Measurements from ENCODE around the gene STAG1. TPM values are rescaled to one million over a fixed set of nuclear protein-coding genes. Genes with fewer than 3 reads are reported as not detected.
"Not testable (repeated sequence)": the region's sequence is repeated elsewhere in the genome, so short reads cannot be mapped to it uniquely, and the experiment has no call there.

The STAG1 gene
- total and polyA plus RNA-seq, 7 experiments from 2014 or later: 18.5 to 50.7 (median 42.0) TPM

GRCh38 chr3:136714020-136714419 lies 38.2 kb downstream of the STAG1 start:
- peak; percentile 63 for ATAC-seq
- ChIA-PET POLR2A (no interaction called here), CTCF (no interaction called here)
- Histone ChIP-seq H3K4me1 (ENCODE audit: control insufficient read depth in 2 of 2, insufficient read depth in 2 of 2, low read length in 2 of 2) (peaks cover 0 to 3% of the 10 kb centered on the region in 2 donors), H3K9me3 (ENCODE audit: control insufficient read depth in 2 of 3, low read length in 3 of 3) (no peaks in the 10 kb centered on the region), H3K27me3 (ENCODE audit: control insufficient read depth in 2 of 2, insufficient read depth in 2 of 2, low read length in 2 of 2) (no peaks in the 10 kb centered on the region), H3K36me3 (ENCODE audit: control insufficient read depth in 2 of 3, insufficient read depth in 3 of 3, low read length in 3 of 3) (peaks cover 0 to 5% (median 0%) of the 10 kb centered on the region in 3 experiments), H3K4me3 (ENCODE audit: low read length) (no peak overlapping the region), H3K27ac (ENCODE audit: low read depth, low read length) (no peak overlapping the region)
- Mint-ChIP-seq H3K4me3 (peak overlapping the region in 1 of 10 donors; percentile 20), H3K9me3 (peaks cover 0 to 2% (median 0%) of the 10 kb centered on the region in 11 donors), H3K27me3 (no peaks in the 10 kb centered on the region), H3K4me1 (peaks cover 7 to 53% (median 34%) of the 10 kb centered on the region in 7 donors), H3K27ac (peak overlapping the region in 1 of 9 donors; percentile 20), H3K36me3 (peaks cover 1 to 27% (median 13%) of the 10 kb centered on the region in 5 donors)
- intact Hi-C loops (cut with micrococcal nuclease): no loop called here
- DNase-seq: no peak

- ChIA-PET CTCF (no interaction called here), POLR2A (no interaction called here)
- no peak for DNase-seq
- no peak overlapping the region for H3K4me3 Mint-ChIP-seq
- ATAC-seq: no peak
- no peaks in the 10 kb centered on the region for H3K9me3 ChIP-seq (ENCODE audit: control insufficient read depth in 2 of 3, low read length in 3 of 3)
- peaks cover 0 to 5% (median 0%) of the 10 kb centered on the region in 3 experiments for H3K36me3 ChIP-seq (ENCODE audit: control insufficient read depth in 2 of 3, insufficient read depth in 3 of 3, low read length in 3 of 3)
- intact Hi-C loops (cut with micrococcal nuclease): no loop called here
- H3K27me3 Mint-ChIP-seq: no peaks in the 10 kb centered on the region
- H3K36me3 Mint-ChIP-seq: peaks cover 0 to 25% (median 11%) of the 10 kb centered on the region in 5 donors
- no peak overlapping the region for H3K4me3 ChIP-seq (ENCODE audit: low read length)
- no peak overlapping the region for H3K27ac Mint-ChIP-seq
- no peaks in the 10 kb centered on the region for H3K27me3 ChIP-seq (ENCODE audit: control insufficient read depth in 2 of 2, insufficient read depth in 2 of 2, low read length in 2 of 2)
- H3K9me3 Mint-ChIP-seq: peaks cover 0 to 2% (median 0%) of the 10 kb centered on the region in 11 donors
- no peak overlapping the region for H3K27ac ChIP-seq (ENCODE audit: low read depth, low read length)
- peaks cover 0 to 3% of the 10 kb centered on the region in 2 donors for H3K4me1 ChIP-seq (ENCODE audit: control insufficient read depth in 2 of 2, insufficient read depth in 2 of 2, low read length in 2 of 2)
- H3K4me1 Mint-ChIP-seq: peaks cover 7 to 45% (median 29%) of the 10 kb centered on the region in 7 donors
Observed at GRCh38 chr3:136712941-136713340, 39.2 kb downstream of the STAG1 start.

GRCh38 chr3:136711888-136712287 lies 40.3 kb downstream of the STAG1 start:
- Mint-ChIP-seq H3K4me1 (peaks cover 6 to 45% (median 29%) of the 10 kb centered on the region in 7 donors), H3K36me3 (peaks cover 0 to 32% (median 21%) of the 10 kb centered on the region in 5 donors)
- H3K36me3 ChIP-seq (ENCODE audit: control insufficient read depth in 2 of 3, insufficient read depth in 3 of 3, low read length in 3 of 3); POLR2A ChIA-PET; intact Hi-C loops (cut with micrococcal nuclease); H3K27ac ChIP-seq (ENCODE audit: low read depth, low read length); H3K9me3 ChIP-seq (ENCODE audit: control insufficient read depth in 2 of 3, low read length in 3 of 3); H3K4me3 Mint-ChIP-seq; H3K4me1 ChIP-seq (ENCODE audit: control insufficient read depth in 2 of 2, insufficient read depth in 2 of 2, low read length in 2 of 2); H3K27me3 Mint-ChIP-seq; H3K27me3 ChIP-seq (ENCODE audit: control insufficient read depth in 2 of 2, insufficient read depth in 2 of 2, low read length in 2 of 2); ATAC-seq; DNase-seq; H3K9me3 Mint-ChIP-seq; H3K4me3 ChIP-seq (ENCODE audit: low read length); H3K27ac Mint-ChIP-seq: not testable (repeated sequence)
- CTCF ChIA-PET: interaction anchor here (0.6 kb wide), 1 partner anchor 30 kb away, joined by 3 read pairs; no protein-coding TSS in a partner anchor

GRCh38 chr3:136711277-136711676 lies 40.9 kb downstream of the STAG1 start:
- ChIA-PET CTCF (interaction anchor here (0.6 kb wide), 1 partner anchor 31 kb away, joined by 3 read pairs; no protein-coding TSS in a partner anchor), POLR2A (interaction anchor here (0.5 kb wide), 1 partner anchor 44 kb away, joined by 4 read pairs; no protein-coding TSS in a partner anchor)

GRCh38 chr3:136709775-136710174 lies 42.4 kb downstream of the STAG1 start:
- H3K27ac ChIP-seq (ENCODE audit: low read depth, low read length): not testable (repeated sequence)

More at GRCh38 chr3:136711277-136711676, 40.9 kb downstream of the STAG1 start:
- Histone ChIP-seq H3K36me3 (ENCODE audit: control insufficient read depth in 2 of 3, insufficient read depth in 3 of 3, low read length in 3 of 3) (peaks cover 0 to 5% (median 0%) of the 10 kb centered on the region in 3 experiments), H3K4me1 (ENCODE audit: control insufficient read depth in 2 of 2, insufficient read depth in 2 of 2, low read length in 2 of 2) (no peaks in the 10 kb centered on the region), H3K4me3 (ENCODE audit: low read length) (no peak overlapping the region), H3K27ac (ENCODE audit: low read depth, low read length) (no peak overlapping the region), H3K27me3 (ENCODE audit: control insufficient read depth in 2 of 2, insufficient read depth in 2 of 2, low read length in 2 of 2) (no peaks in the 10 kb centered on the region), H3K9me3 (ENCODE audit: control insufficient read depth in 2 of 3, low read length in 3 of 3) (no peaks in the 10 kb centered on the region)
- peaks cover 0 to 9% (median 0%) of the 10 kb centered on the region in 11 donors for H3K9me3 Mint-ChIP-seq
- ATAC-seq (no peak), DNase-seq (no peak)
- no peak overlapping the region for H3K4me3 Mint-ChIP-seq
- H3K36me3 Mint-ChIP-seq: peaks cover 0 to 38% (median 27%) of the 10 kb centered on the region in 5 donors
- H3K27me3 Mint-ChIP-seq: no peaks in the 10 kb centered on the region
- no peak overlapping the region for H3K27ac Mint-ChIP-seq
- intact Hi-C loops (cut with micrococcal nuclease): no loop called here
- H3K4me1 Mint-ChIP-seq: peaks cover 2 to 45% (median 30%) of the 10 kb centered on the region in 7 donors

GRCh38 chr3:136708333-136708985 lies 43.7 kb downstream of the STAG1 start:
- ChIA-PET CTCF (no interaction called here), POLR2A (no interaction called here)
- peaks cover 0 to 11% (median 2%) of the 10 kb centered on the region in 11 donors for H3K9me3 Mint-ChIP-seq
- Histone ChIP-seq H3K4me1 (ENCODE audit: control insufficient read depth in 2 of 2, insufficient read depth in 2 of 2, low read length in 2 of 2) (no peaks in the 10 kb centered on the region), H3K9me3 (ENCODE audit: control insufficient read depth in 2 of 3, low read length in 3 of 3) (no peaks in the 10 kb centered on the region), H3K4me3 (ENCODE audit: low read length) (no peak overlapping the region), H3K36me3 (ENCODE audit: control insufficient read depth in 2 of 3, insufficient read depth in 3 of 3, low read length in 3 of 3) (peaks cover 0 to 5% (median 0%) of the 10 kb centered on the region in 3 experiments), H3K27ac (ENCODE audit: low read depth, low read length) (no peak overlapping the region), H3K27me3 (ENCODE audit: control insufficient read depth in 2 of 2, insufficient read depth in 2 of 2, low read length in 2 of 2) (no peaks in the 10 kb centered on the region)
- DNase-seq (no peak), ATAC-seq (peak; percentile 22)
- peaks cover 8 to 58% (median 48%) of the 10 kb centered on the region in 7 donors for H3K4me1 Mint-ChIP-seq
- no peaks in the 10 kb centered on the region for H3K27me3 Mint-ChIP-seq
- intact Hi-C loops (cut with micrococcal nuclease): no loop called here
- peaks cover 0 to 50% (median 38%) of the 10 kb centered on the region in 5 donors for H3K36me3 Mint-ChIP-seq
- no peak overlapping the region for H3K27ac Mint-ChIP-seq
- no peak overlapping the region for H3K4me3 Mint-ChIP-seq

More at GRCh38 chr3:136709775-136710174, 42.4 kb downstream of the STAG1 start:
- peaks cover 0 to 11% (median 2%) of the 10 kb centered on the region in 11 donors for H3K9me3 Mint-ChIP-seq
- intact Hi-C loops (cut with micrococcal nuclease); POLR2A ChIA-PET; DNase-seq; H3K27me3 Mint-ChIP-seq; H3K27ac Mint-ChIP-seq; ATAC-seq; CTCF ChIA-PET; H3K4me3 ChIP-seq (ENCODE audit: low read length); H3K27me3 ChIP-seq (ENCODE audit: control insufficient read depth in 2 of 2, insufficient read depth in 2 of 2, low read length in 2 of 2); H3K4me3 Mint-ChIP-seq; H3K9me3 ChIP-seq (ENCODE audit: control insufficient read depth in 2 of 3, low read length in 3 of 3); H3K36me3 ChIP-seq (ENCODE audit: control insufficient read depth in 2 of 3, insufficient read depth in 3 of 3, low read length in 3 of 3); H3K4me1 ChIP-seq (ENCODE audit: control insufficient read depth in 2 of 2, insufficient read depth in 2 of 2, low read length in 2 of 2): not testable (repeated sequence)
- peaks cover 8 to 58% (median 44%) of the 10 kb centered on the region in 7 donors for H3K4me1 Mint-ChIP-seq
- peaks cover 0 to 47% (median 38%) of the 10 kb centered on the region in 5 donors for H3K36me3 Mint-ChIP-seq
